NCI-H2029 treated with DMSO at 0.1 percent for 48 hours (cell line): ENCODE data around the gene LMLN.
"Not testable (repeated sequence)": the region's sequence is repeated elsewhere in the genome, so short reads cannot be mapped to it uniquely, and the experiment has no call there.

Experiments used
- DNase-seq: peaks from one replicate; lab custom pipeline; 2025; lab: John Stamatoyannopoulos, UW

LMLN gene

DNA sequence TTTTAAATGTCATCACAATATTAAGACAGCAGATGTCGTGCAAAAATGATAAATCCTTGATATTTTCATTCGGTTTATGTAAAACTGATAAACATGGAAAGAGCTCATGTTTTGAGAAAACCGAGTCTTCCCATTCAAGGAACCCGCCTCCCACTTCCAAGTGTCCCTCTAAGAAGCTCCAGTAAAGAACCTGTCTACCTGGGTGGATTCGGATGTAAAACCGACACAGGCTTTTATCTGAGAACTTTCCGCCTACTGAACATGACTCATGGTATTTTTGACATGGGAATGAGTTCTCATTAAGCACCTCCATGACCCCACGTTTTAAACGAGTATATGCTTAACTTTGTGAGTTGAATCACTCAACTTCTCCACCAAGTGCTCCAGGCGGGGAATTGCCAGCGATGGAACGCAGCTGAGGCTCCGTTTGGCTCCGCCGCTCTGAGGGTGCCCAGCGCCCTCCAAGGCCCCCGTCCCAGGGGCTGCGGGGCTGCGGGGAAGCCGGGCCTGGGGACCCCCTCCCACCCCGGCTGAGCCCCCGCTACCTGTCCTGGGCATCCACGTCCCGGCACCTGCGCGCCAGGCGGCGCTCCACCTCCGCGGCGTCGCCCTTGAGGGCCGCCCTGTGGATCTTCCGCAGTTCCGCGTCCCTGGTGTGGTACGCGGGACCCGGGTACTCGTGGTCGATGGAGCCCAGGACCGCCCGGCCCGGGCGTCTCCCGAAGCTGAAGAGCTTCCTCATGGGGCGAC, 119.9 kb downstream of the LMLN start:
- no peak for DNase-seq

DNA sequence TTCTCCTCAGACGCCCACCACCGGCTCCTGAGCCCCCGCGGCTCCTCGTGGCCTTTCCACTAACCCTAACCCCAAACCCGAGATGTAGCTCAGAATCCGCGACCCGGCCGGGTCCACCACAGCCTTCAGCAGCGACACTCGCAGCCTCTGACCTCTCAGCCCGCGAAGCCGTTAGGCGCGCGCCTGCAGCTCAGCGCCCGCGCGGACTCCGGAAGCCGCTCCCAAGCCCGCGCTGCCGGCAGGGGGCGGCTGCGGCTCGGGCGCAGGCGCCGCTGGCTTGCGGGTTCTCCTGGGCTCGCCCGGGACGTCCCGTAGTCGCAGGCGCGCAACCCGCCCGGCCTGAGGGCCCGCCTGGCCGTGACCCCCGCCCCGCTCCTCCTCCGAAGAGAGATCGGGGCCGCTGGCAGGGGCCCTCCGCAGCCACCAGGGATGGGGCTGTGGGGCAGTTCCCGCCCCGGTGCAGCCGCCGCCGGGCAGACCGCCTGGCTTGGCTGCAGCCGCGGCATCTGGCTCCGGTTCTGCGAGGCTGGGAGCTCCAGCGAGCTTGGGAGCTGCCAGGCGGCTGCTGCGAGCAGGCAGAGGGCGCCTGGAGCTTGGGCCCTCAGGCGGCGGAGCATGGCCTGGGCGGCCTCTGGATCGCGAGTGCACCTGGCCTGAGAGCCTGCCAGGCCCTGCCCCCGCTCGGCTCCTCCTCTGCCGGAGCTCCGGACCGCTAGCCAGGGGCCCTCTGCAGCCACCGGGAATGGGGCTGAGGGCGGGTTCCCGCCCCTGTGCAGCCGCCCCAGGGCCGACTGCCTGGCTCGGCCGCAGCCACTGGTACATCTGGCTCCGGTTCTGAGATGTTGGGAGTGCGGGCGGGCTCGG, 120.7 kb downstream of the LMLN start:
- no peak for DNase-seq

- no peak for DNase-seq
These were observed 121.4 kb downstream of the LMLN start for GRCh38 chr3:198081421-198081844.

DNA sequence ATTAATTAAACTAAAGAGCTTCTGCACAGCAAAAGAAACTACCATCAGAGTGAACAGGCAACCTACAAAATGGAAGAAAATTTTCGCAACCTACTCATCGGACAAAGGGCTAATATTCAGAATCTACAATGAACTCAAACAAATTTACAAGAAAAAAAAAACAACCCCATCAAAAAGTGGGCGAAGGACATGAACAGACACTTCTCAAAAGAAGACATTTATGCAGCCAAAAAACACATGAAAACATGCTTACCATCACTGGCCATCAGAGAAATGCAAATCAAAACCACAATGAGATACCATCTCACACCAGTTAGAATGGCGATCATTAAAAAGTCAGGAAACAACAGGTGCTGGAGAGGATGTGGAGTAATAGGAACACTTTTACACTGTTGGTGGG, 122.2 kb downstream of the LMLN start:
- not testable (repeated sequence) for DNase-seq

DNA sequence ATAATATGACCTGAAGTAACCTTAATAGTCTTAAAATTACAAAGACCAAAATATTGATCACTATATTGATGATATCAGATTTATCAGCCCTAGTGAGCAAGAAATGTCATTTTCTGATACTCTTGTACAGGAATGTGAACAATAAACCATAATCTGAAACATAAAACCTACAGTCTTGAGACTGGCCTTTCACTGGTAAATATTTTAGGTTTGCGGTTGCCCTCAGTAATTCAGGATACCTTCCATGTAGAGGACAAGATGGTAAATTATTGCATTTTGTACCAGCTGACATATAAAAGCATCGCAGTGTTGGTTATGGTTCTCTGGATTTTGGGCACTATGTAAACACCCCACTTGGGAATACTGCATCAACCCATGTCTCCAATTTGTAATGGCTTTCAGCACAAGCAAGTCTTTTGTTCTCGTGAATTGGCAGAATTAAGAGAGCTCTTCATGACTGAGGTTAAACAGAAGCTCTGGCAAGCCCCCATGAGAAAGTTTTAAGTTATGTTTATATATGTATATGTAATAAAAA, 128.5 kb downstream of the LMLN start:
- no peak for DNase-seq

- no peak for DNase-seq
These were observed 130.8 kb downstream of the LMLN start for GRCh38 chr3:198090795-198091332.

GRCh38 chr3:198092276-198092675, 132.3 kb downstream of the LMLN start:
- DNase-seq: no peak

- no peak for DNase-seq
These were observed 133.2 kb downstream of the LMLN start for GRCh38 chr3:198093112-198093679.
